Heart right ventricle (tissue), 16 donors: Measurements from ENCODE around the gene COX10. TPM values are rescaled to one million over a fixed set of nuclear protein-coding genes. Genes with fewer than 3 reads are reported as not detected.

Experiments
- ATAC-seq, 8 donors: fragments of 200-7000 bp; cut with Tn5 transposase; one replicate each; pipeline ENCODE4 v1.9.1; 2020; ENCODE audit warnings: mild to moderate bottlenecking in 8 of 8, moderate library complexity in 8 of 8, moderate number of reproducible peaks in 1 of 8
- DNase-seq, 2 donors: peaks; one replicate each; pipeline ENCODE4 v3.0.0-alpha.2; 2020
- H3K27ac ChIP-seq, 10 donors: fragments of 200-600 bp; sonication (generic) in 2 of 10; one replicate each; pipeline versions ENCODE4 v1.5.0 to v1.8.0; 2020 to 2022; ENCODE audit warnings: mild to moderate bottlenecking in 3 of 10
- H3K27me3 ChIP-seq, 7 donors: fragments of 200-600 bp; one replicate each; pipeline ENCODE4 v1.8.0; 2021 to 2022; ENCODE audit warnings: mild to moderate bottlenecking in 2 of 7
- H3K36me3 ChIP-seq, 9 donors: fragments of 200-600 bp; sonication (generic) in 1 of 9; one replicate each; pipeline versions ENCODE4 v1.5.0 to v1.8.0; 2020 to 2022; ENCODE audit warnings: mild to moderate bottlenecking in 2 of 9
- H3K4me1 ChIP-seq, 9 donors: fragments of 200-600 bp; sonication (generic) in 1 of 9; one replicate each; pipeline versions ENCODE4 v1.5.0 to v1.8.0; 2020 to 2022; ENCODE audit warnings: mild to moderate bottlenecking in 4 of 9
- H3K4me3 ChIP-seq, 10 donors: fragments of 200-600 bp; sonication (generic) in 2 of 10; one replicate each; pipeline versions ENCODE4 v1.5.0 to v1.8.0; 2020 to 2022; ENCODE audit warnings: mild to moderate bottlenecking in 7 of 10, moderate library complexity in 2 of 10
- H3K9me3 ChIP-seq, 11 donors: fragments of 200-600 bp in 10 of 11; sonication (generic) in 2 of 11; one replicate each; pipeline versions ENCODE4 v1.5.0 to v1.8.0; 2013 to 2022; ENCODE audit warnings: mild to moderate bottlenecking in 2 of 11, control low read depth in 1 of 11, moderate library complexity in 1 of 11
- CTCF ChIP-seq, 9 donors: fragments of 200-600 bp; sonication (generic) in 2 of 9; IDR thresholded peaks; one replicate each; pipeline versions ENCODE4 v1.5.0 to v1.8.0; 2021 to 2022; ENCODE audit warnings: antibody characterized with exemption in 9 of 9, mild to moderate bottlenecking in 5 of 9, moderate library complexity in 1 of 9
- WGBS, 2 donors: extraction: QIAGEN DNeasy Blood & Tissue Kit; methylation state at CpG; one replicate each; pipeline ENCODE4 v1.1.7; 2013; ENCODE audit warnings: inconsistent platforms in 1 of 2; 5-methylcytosine and 5-hydroxymethylcytosine counted together
- intact Hi-C, 10 donors: fragments of 100-400 bp; cut with DNase I; formaldehyde crosslinking; loops; one replicate each; pipeline versions ENCODE4 v1.11.1 to v1.14.2; 2022
- polyA plus RNA-seq, 2 donors: library from polyadenylated mRNA; stranded (reverse); fragments of 200-250 nt; gene quantifications; one replicate each; pipeline ENCODE4 v1.2.3, GENCODE V29; 2013
- total RNA-seq, 10 donors: library from RNA; stranded (reverse); fragmentation: NEBNext Ultra II Directional in 3 of 10; extraction: Animal tissue kit (Norgen Biotek cat#: 25700) in 3 of 10; gene quantifications; one replicate each; pipeline versions ENCODE4 v1.2.1 to v1.2.4, GENCODE V29; 2021 to 2023
- donor health status: Arrhythmogenic right ventricular cardiomyopathy.
- donor health status: ischemic (EF 13 %, LVEDD 7.1; RV severe dilation, severe dysfunction).
- donor health status: healthy with polysubstance abuse.
- donor health status: DM: no; HTN: yes; CAD: no.
- donor health status: DM: no; HTN: no; CAD: no.
- donor health status: ischemic (EF 25% LVEDD 6.9; RV normal size, moderate dysfunction).
- donor health status: ischemic (EF 25% LVEDD 5.7; RV mildly dilated, moderate dysfunction).
- donor health status: healthy.
- donor health status: DM: yes; HTN: yes; CAD: no.
- donor health status: Ischemic cardiomyopathy.
- donor health status: ischemic (EF 35%, LVEDD 5.7; RV mildly dilated, moderate dysfunction).
- donor health status: nonischemic (EF 11% LVEDD 7.7; RV severe dilation, severe dysfunction).
- donor health status: DM: yes; HTN: yes; CAD: no.
- donor health status: PGD.
- donor health status: ischemic (EF 29% LVEDD 5.4; RV normal size, mild dysfunction).
- donor health status: nonischemic (EF 23%, LVEDD 6.1; RV moderate dilation, normal function).

The COX10 gene
- total and polyA plus RNA-seq, 12 donors, result 18.7 to 73.1 (median 54.0) TPM

- 88 to 94% methylated on average over 3 of the region's 3 CpGs for WGBS, 2 donors
- ATAC-seq, result no peak
- DNase-seq, result no peak
Measured at GRCh38 chr17:14245629-14246028, 176.3 kb downstream of the COX10 start.

More at GRCh38 chr17:14245629-14246028, 176.3 kb downstream of the COX10 start:
- H3K36me3 ChIP-seq, result no peaks in the 10 kb centered on the region
- no peaks in the 10 kb centered on the region for H3K9me3 ChIP-seq
- no peaks in the 10 kb centered on the region for H3K4me1 ChIP-seq
- H3K27ac ChIP-seq, result no peak overlapping the region
- peaks cover 0 to 8% (median 0%) of the 10 kb centered on the region in 7 donors for H3K27me3 ChIP-seq
- intact Hi-C loops, result no loop called here
- H3K4me3 ChIP-seq, result no peak overlapping the region
- TF ChIP-seq CTCF (IDR thresholded peaks at IDR 0.05), result no peak

Other genes starting within 250 kb of the COX10 start
- not detected for gene CDRT15, start 167.4 kb downstream of the COX10 start, total RNA-seq
- not detected for gene CDRT15, start 167.4 kb downstream of the COX10 start, polyA plus RNA-seq
- gene HS3ST3B1, start 231.6 kb downstream of the COX10 start, total RNA-seq, result 1 to 10 TPM; 1.1 to 5.9 (median 2.3) TPM
- gene HS3ST3B1, start 231.6 kb downstream of the COX10 start, polyA plus RNA-seq, result 1 to 10 TPM in 1 of 2 donors, under 1 TPM in 1; 0.73 to 1.8 TPM